Endothelial cell of umbilical vein (primary cell): ENCODE data around the gene PKD2L1. TPM values are rescaled to one million over a fixed set of nuclear protein-coding genes. Genes with fewer than 3 reads are reported as not detected.

Source experiments
- BruUV-seq: library from RNA; stranded (reverse); fragments of 400-500 nt; replicated peaks from 2 replicates; lab custom pipeline; 2021; lab: Mats Ljungman, UMichigan
- CTCF ChIA-PET: fragments of 300-600, 350-600 bp; sonication (Branson Sonifier 250); formaldehyde crosslinking; loops from one replicate; lab custom pipeline; 2021; ENCODE audit warnings: antibody characterized with exemption, inconsistent platforms; lab: Charles Lee
- POLR2A ChIA-PET: fragments of 300-600, 350-600 bp; sonication (Branson Sonifier 250); formaldehyde crosslinking; loops from one replicate; lab custom pipeline; 2021; ENCODE audit warnings: antibody characterized with exemption, inconsistent platforms; lab: Charles Lee
- DNase-seq: peaks from one replicate; pipeline ENCODE4 v3.0.0-alpha.2; 2011; ENCODE audit warnings: low read depth, low spot score
- FAIRE-seq: peaks from 2 replicates; lab custom pipeline; 2011; peaks lifted over from hg19 to GRCh38; lab: Jason Lieb, UNC
- H2AFZ ChIP-seq: 2 replicates; pipeline ENCODE4 v1.6.0; 2012; ENCODE audit warnings: low read depth, low read length, control low read depth, inconsistent platforms
- H3K27ac ChIP-seq: 2 replicates; pipeline ENCODE4 v1.5.1; 2011; ENCODE audit warnings: low read depth, mild to moderate bottlenecking, control low read depth, low read length, moderate library complexity; ENCODE audit not compliant: insufficient read depth
- H3K27me3 ChIP-seq, 2 experiments: 2 replicates each; pipeline versions ENCODE4 v1.6.0 to v1.6.1; 2011; ENCODE audit warnings: low read length in 2 of 2, mixed read lengths in 1 of 2; ENCODE audit not compliant: control insufficient read depth in 2 of 2, insufficient read depth in 2 of 2
- H3K36me3 ChIP-seq, 2 experiments: 2 replicates in 1 of 2; 3 replicates in 1 of 2; pipeline ENCODE4 v1.5.1; 2011; ENCODE audit warnings: low read length in 2 of 2, mild to moderate bottlenecking in 1 of 2, moderate library complexity in 1 of 2; ENCODE audit not compliant: control insufficient read depth in 2 of 2, insufficient read depth in 2 of 2; ENCODE audit errors: extremely low read depth in 1 of 2
- H3K4me1 ChIP-seq: 3 replicates; pipeline ENCODE4 v1.5.1; 2011; ENCODE audit warnings: mild to moderate bottlenecking, low read length; ENCODE audit not compliant: control insufficient read depth, insufficient read depth; ENCODE audit errors: extremely low read depth
- H3K4me2 ChIP-seq: 2 replicates; pipeline ENCODE4 v1.6.1; 2011; ENCODE audit warnings: low read length, control low read depth, mixed read lengths; ENCODE audit not compliant: insufficient read depth
- H3K4me3 ChIP-seq, 3 experiments: fragments of 200-600 bp in 1 of 3; sonication (generic), shearing (Covaris generic) in 1 of 3; replicated peaks in 1 of 3; 2 replicates each; pipeline ENCODE4 v1.5.1; 2011 to 2016; ENCODE audit warnings: control low read depth in 3 of 3, low read length in 3 of 3, mild to moderate bottlenecking in 2 of 3, inconsistent platforms in 1 of 3, low read depth in 1 of 3, moderate library complexity in 1 of 3; ENCODE audit not compliant: insufficient read depth in 1 of 3
- H3K79me2 ChIP-seq: 2 replicates; pipeline ENCODE4 v1.6.0; 2012; ENCODE audit warnings: low read length, inconsistent platforms; ENCODE audit not compliant: control insufficient read depth, insufficient read depth
- H3K9ac ChIP-seq: replicated peaks from 2 replicates; pipeline ENCODE3; 2011; ENCODE audit warnings: low read length, control low read depth; ENCODE audit not compliant: insufficient read depth; ENCODE audit errors: extremely low read depth
- H3K9me1 ChIP-seq: replicated peaks from 3 replicates; pipeline ENCODE4 v1.6.0; 2011; ENCODE audit warnings: mild to moderate bottlenecking, low read length; ENCODE audit not compliant: control insufficient read depth, insufficient read depth; ENCODE audit errors: extremely low read depth
- H3K9me3 ChIP-seq: replicated peaks from 2 replicates; pipeline ENCODE4 v1.5.1; 2012; ENCODE audit warnings: low read length, inconsistent platforms; ENCODE audit not compliant: control insufficient read depth, insufficient read depth
- H4K20me1 ChIP-seq: replicated peaks from 2 replicates; pipeline ENCODE3; 2011; ENCODE audit warnings: mild to moderate bottlenecking, low read length; ENCODE audit not compliant: control insufficient read depth, insufficient read depth; ENCODE audit errors: extremely low read depth
- EZH2 ChIP-seq: IDR thresholded peaks from 2 replicates; pipeline ENCODE4 v1.6.1; 2012; ENCODE audit warnings: borderline replicate concordance, low read depth, mild to moderate bottlenecking, moderate library complexity, low read length, inconsistent platforms; ENCODE audit not compliant: severe bottlenecking
- FOS ChIP-seq: IDR thresholded peaks from 2 replicates; pipeline ENCODE4 v1.6.1; 2011; ENCODE audit warnings: mild to moderate bottlenecking, low read length, moderate library complexity, borderline replicate concordance; ENCODE audit not compliant: insufficient read depth
- GATA2 ChIP-seq: IDR thresholded peaks from 2 replicates; pipeline ENCODE4 v1.7.0; 2011; ENCODE audit warnings: low read depth, mild to moderate bottlenecking, moderate library complexity, mixed read lengths, low read length; ENCODE audit not compliant: insufficient read length, insufficient read depth
- JUN ChIP-seq: IDR thresholded peaks from 2 replicates; pipeline ENCODE4 v1.6.1; 2011; ENCODE audit warnings: borderline replicate concordance, low read depth; ENCODE audit not compliant: insufficient read length, insufficient read depth
- MAX ChIP-seq: IDR thresholded peaks from 2 replicates; pipeline ENCODE4 v1.6.1; 2011; ENCODE audit not compliant: insufficient read depth, insufficient read length
- MYC ChIP-seq: IDR thresholded peaks from one replicate; pipeline ENCODE4 v1.6.1; 2011; ENCODE audit warnings: mild to moderate bottlenecking, low read depth, low read length
- POLR2A ChIP-seq: IDR thresholded peaks from 2 replicates; pipeline ENCODE4 v1.6.1; 2012; ENCODE audit warnings: low read depth, mild to moderate bottlenecking, control low read depth, low read length
- POLR2AphosphoS5 ChIP-seq: IDR thresholded peaks from 2 replicates; pipeline ENCODE4 v1.6.1; 2012; ENCODE audit warnings: low read depth, mild to moderate bottlenecking, control low read depth, low read length, moderate library complexity; ENCODE audit not compliant: insufficient read depth
- dilution Hi-C: fragments of 300-500 bp; cut with MboI; formaldehyde crosslinking; loops from one replicate; pipeline ENCODE4 v1.15.0; 2019; ENCODE audit warnings: low sequenced_read_pairs; ENCODE audit not compliant: extremely low pct_ligation_motif_present
- intact Hi-C: fragments of 100-400 bp; cut with micrococcal nuclease; formaldehyde crosslinking; loops from one replicate; pipeline ENCODE4 v1.10.0; 2022
- polyA plus RNA-seq, 4 experiments: library from polyadenylated mRNA; depleted of rRNA in 3 of 4; stranded (reverse) in 3 of 4; unstranded in 1 of 4; fragments of >200 nt; gene quantifications; 2 replicates each; pipeline versions ENCODE4 v1.2.1 to v1.2.3, GENCODE V29; 2011 to 2012; ENCODE audit warnings: missing spikeins in 1 of 4
- total RNA-seq: library from RNA; stranded (reverse); gene quantifications from 2 replicates; pipeline ENCODE4 v1.2.3, GENCODE V29; 2021
- TF ChIP-seq, protein P1 (sequence below), 2 donors: IDR thresholded peaks; 1 replicate in 1 of 2; 2 replicates in 1 of 2; pipeline ENCODE4 v1.5.1; 2011; ENCODE audit warnings: low read length in 2 of 2, mild to moderate bottlenecking in 2 of 2, moderate library complexity in 2 of 2, control low read depth in 1 of 2, inconsistent platforms in 1 of 2, low read depth in 1 of 2; ENCODE audit not compliant: insufficient read depth in 1 of 2; ENCODE audit errors: extremely low read depth in 1 of 2

The PKD2L1 gene
- total and polyA plus RNA-seq, 2 donors (not counting 3 experiments of a cell fraction or from before 2014, with no cell fraction given) = not detected

DNA sequence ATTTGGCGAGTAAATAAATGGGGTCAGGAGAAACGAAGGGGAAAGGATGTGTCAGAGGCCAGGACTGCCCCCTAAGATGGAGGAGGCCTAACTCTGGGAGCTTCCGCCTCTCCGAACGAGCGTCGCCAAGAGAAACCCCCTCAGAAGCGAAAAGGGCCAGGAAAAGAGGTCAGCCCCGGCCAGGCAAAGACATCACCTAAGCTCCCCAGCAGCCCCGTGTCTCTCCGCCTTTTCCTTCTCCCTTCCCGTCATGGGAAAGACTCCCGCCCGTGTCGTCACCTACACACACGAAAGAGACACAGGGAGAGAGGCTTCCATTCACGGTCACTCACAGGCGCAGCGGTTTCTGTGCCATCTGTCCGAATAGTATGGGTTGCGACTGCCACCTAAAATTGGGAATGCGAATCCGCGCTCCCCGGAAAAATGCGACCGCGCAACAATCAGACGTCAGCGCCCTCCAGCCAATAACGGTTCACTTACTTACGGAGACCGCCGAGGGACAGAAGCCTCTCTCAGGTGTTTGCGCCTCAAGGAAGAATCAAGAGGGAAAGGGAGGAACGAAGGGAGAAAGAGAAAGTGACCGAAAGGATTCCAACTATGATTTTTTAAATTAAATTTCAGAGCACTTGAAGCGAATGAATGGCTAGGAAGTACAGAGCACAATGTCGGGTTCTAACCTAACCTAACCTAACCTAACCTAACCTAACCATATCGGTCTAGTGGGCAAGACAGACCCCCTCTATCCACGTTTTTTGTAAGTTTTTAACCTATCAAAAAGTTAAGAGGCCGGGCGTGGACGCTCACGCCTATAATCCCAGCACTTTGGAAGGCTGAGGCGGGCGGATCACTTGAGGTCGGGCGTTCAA lies 62.6 kb downstream of the PKD2L1 start, which contains the start of gene CWF19L1:
TSS of gene CWF19L1 (minus strand) at position 400 of the 866 bp plus-strand sequence. CDS start at position 355, 45 bp downstream.
- H3K36me3 ChIP-seq = no peaks in the 10 kb centered on the region
- ChIA-PET POLR2A (no interaction called here), CTCF (no interaction called here)
- H3K9ac ChIP-seq = peak within 1 kb of the TSS; percentile 94
- BruUV-seq = TSS peak; percentile 80
- H3K79me2 ChIP-seq = peaks cover 20% of the 10 kb centered on the region
- H3K4me3 ChIP-seq = peak within 1 kb of the TSS; percentile 51 to 95 (median 87)
- H3K4me2 ChIP-seq = peak within 1 kb of the TSS; percentile 90
- peak; percentile 95 for FAIRE-seq
- DNase-seq = peak; percentile 89
- H2AFZ ChIP-seq = peak within 1 kb of the TSS; percentile 83
- H3K27ac ChIP-seq = peak within 1 kb of the TSS; percentile 71
- TF ChIP-seq POLR2AphosphoS5 (peak; percentile 70), JUN (no peak)
- no peaks in the 10 kb centered on the region for H3K27me3 ChIP-seq
- intact Hi-C loops = loop anchor here (2.0 kb wide), 1 partner anchor 19 kb away; the partner anchor contains the start of gene BLOC1S2
- H3K9me3 ChIP-seq = no peaks in the 10 kb centered on the region
- H3K4me1 ChIP-seq = no peaks in the 10 kb centered on the region
- no peaks in the 10 kb centered on the region for H3K9me1 ChIP-seq
- no peaks in the 10 kb centered on the region for H4K20me1 ChIP-seq
- dilution Hi-C loops = no loop called here

DNA sequence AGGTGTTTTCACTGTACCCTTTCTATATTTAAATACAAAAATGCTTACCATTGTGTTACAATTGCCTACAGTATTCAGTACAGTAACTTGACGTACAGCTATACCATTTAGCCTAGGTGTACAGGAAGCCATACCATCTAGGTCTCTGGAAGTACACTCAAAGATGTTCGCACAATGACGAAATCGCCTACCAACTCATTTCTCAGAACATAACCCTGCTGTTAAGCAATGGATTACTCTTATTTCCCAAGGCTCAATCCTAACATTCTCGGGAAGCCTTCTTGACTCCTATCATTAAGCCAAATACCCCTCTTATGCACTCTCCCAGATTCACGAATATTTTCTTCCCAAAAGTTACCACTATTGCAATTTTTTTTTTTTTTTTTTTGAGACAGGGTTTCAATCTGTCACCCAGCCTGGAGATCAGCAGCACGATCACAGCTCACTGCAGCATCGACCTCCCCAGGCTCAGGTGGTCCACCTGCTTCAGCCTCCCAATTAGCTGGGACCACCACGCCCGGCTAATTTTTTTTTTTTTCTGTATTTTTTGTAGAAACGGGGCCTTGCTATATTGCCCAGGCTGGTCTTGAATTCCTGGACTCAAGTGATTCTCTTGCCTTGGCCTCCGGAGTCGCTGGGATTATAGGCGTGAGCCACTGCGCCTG lies 64.1 kb downstream of the PKD2L1 start:
- no peak for TF ChIP-seq POLR2A
- no peak for TF ChIP-seq EZH2
- TF ChIP-seq FOS = no peak
- no peak for TF ChIP-seq MAX
- no peak for TF ChIP-seq JUN
- no peak for TF ChIP-seq GATA2
- TF ChIP-seq, protein P1, sequence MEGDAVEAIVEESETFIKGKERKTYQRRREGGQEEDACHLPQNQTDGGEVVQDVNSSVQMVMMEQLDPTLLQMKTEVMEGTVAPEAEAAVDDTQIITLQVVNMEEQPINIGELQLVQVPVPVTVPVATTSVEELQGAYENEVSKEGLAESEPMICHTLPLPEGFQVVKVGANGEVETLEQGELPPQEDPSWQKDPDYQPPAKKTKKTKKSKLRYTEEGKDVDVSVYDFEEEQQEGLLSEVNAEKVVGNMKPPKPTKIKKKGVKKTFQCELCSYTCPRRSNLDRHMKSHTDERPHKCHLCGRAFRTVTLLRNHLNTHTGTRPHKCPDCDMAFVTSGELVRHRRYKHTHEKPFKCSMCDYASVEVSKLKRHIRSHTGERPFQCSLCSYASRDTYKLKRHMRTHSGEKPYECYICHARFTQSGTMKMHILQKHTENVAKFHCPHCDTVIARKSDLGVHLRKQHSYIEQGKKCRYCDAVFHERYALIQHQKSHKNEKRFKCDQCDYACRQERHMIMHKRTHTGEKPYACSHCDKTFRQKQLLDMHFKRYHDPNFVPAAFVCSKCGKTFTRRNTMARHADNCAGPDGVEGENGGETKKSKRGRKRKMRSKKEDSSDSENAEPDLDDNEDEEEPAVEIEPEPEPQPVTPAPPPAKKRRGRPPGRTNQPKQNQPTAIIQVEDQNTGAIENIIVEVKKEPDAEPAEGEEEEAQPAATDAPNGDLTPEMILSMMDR (IDR thresholded peaks at IDR 0.05; ENCODE audit: extremely low read depth in 1 of 2, insufficient read depth in 1 of 2, low read depth in 1 of 2, low read length in 2 of 2) = no peak
- no peak for TF ChIP-seq MYC
- intact Hi-C loops (loop anchor here (2.0 kb wide), 1 partner anchor 21 kb away; the partner anchor contains the start of gene BLOC1S2), dilution Hi-C loops (no loop called here)
- no peak overlapping the region for H3K4me2 ChIP-seq
- POLR2A ChIA-PET = interaction anchor here (0.6 kb wide), 1 partner anchor 25 kb away, joined by 5 read pairs; no protein-coding TSS in a partner anchor
- DNase-seq (no peak), FAIRE-seq (no peak)
- no peak overlapping the region for H3K27ac ChIP-seq
- no peaks in the 10 kb centered on the region for H3K36me3 ChIP-seq
- no peaks in the 10 kb centered on the region for H3K4me1 ChIP-seq
- H4K20me1 ChIP-seq = no peaks in the 10 kb centered on the region
- H3K27me3 ChIP-seq = no peaks in the 10 kb centered on the region
- CTCF ChIA-PET = no interaction called here
- H3K9me3 ChIP-seq = no peaks in the 10 kb centered on the region
- H3K79me2 ChIP-seq = peaks cover 20% of the 10 kb centered on the region
- no peak overlapping the region for H2AFZ ChIP-seq
- no peak overlapping the region for H3K4me3 ChIP-seq
- H3K9me1 ChIP-seq = no peaks in the 10 kb centered on the region
- BruUV-seq = no TSS peak
- H3K9ac ChIP-seq = no peak overlapping the region
